Measurements from ENCODE around the gene ACOT11. TPM values are rescaled to one million over a fixed set of nuclear protein-coding genes. Genes with fewer than 3 reads are reported as not detected.

The ACOT11 gene
- total and polyA plus RNA-seq, 11 donors = 33.2 to 69.3 (median 55.9) TPM

- 82 to 86% (median 83%) methylated on average over 18 of the region's 18 CpGs for WGBS, 4 donors
- intact Hi-C loops (cut with DNase I) = loop anchor here in 1 of 10 donors (5.0 kb wide), 1 partner anchor 685 kb away; no protein-coding TSS in a partner anchor
- no peak overlapping the region for H3K27ac ChIP-seq
- no peaks in the 10 kb centered on the region for H3K9me3 ChIP-seq
- no peak for ATAC-seq
- peaks cover 0 to 9% (median 0%) of the 10 kb centered on the region in 12 donors for H3K4me1 ChIP-seq
- peaks cover 0 to 71% (median 23%) of the 10 kb centered on the region in 9 donors for H3K36me3 ChIP-seq
- DNase-seq = peak in 1 of 5 donors; percentile 59
- H3K4me3 ChIP-seq = no peak overlapping the region
- no peak for TF ChIP-seq CTCF (IDR thresholded peaks at IDR 0.05)
- TF ChIP-seq POLR2A (IDR thresholded peaks at IDR 0.05) = no peak
- no peaks in the 10 kb centered on the region for H3K27me3 ChIP-seq
Measured at GRCh38 chr1:54602554-54602953, 54.5 kb downstream of the ACOT11 start.

- ATAC-seq = peak in 1 of 4 donors; percentile 2
- intact Hi-C loops (cut with DNase I) = loop anchor here in 1 of 10 donors (5.0 kb wide), 1 partner anchor 686 kb away; no protein-coding TSS in a partner anchor
Measured at GRCh38 chr1:54603241-54603640, 55.2 kb downstream of the ACOT11 start.

GRCh38 chr1:54604051-54604450, 56.0 kb downstream of the ACOT11 start:
- DNase-seq (peak in 1 of 5 donors; percentile 48), ATAC-seq (no peak)
- peaks cover 0 to 69% (median 28%) of the 10 kb centered on the region in 9 donors for H3K36me3 ChIP-seq
- H3K27me3 ChIP-seq = no peaks in the 10 kb centered on the region
- no peaks in the 10 kb centered on the region for H3K9me3 ChIP-seq
- 68 to 86% (median 76%) methylated on average over 7 of the region's 7 CpGs for WGBS, 4 donors
- intact Hi-C loops (cut with DNase I) = loop anchor here in 1 of 10 donors (5.0 kb wide), 1 partner anchor 687 kb away; no protein-coding TSS in a partner anchor
- no peak overlapping the region for H3K27ac ChIP-seq
- H3K4me1 ChIP-seq = peaks cover 0 to 11% (median 0%) of the 10 kb centered on the region in 12 donors
- no peak overlapping the region for H3K4me3 ChIP-seq
- no peak for TF ChIP-seq POLR2A (IDR thresholded peaks at IDR 0.05)
- no peak for TF ChIP-seq CTCF (IDR thresholded peaks at IDR 0.05)

More at GRCh38 chr1:54603241-54603640, 55.2 kb downstream of the ACOT11 start:
- WGBS, 4 donors = 86 to 91% (median 88%) methylated on average over 6 of the region's 6 CpGs
- H3K36me3 ChIP-seq = peaks cover 0 to 71% (median 28%) of the 10 kb centered on the region in 9 donors
- no peaks in the 10 kb centered on the region for H3K27me3 ChIP-seq
- DNase-seq = no peak
- no peak overlapping the region for H3K4me3 ChIP-seq
- H3K27ac ChIP-seq = no peak overlapping the region
- TF ChIP-seq CTCF (IDR thresholded peaks at IDR 0.05) = no peak
- TF ChIP-seq POLR2A (IDR thresholded peaks at IDR 0.05) = no peak
- peaks cover 0 to 9% (median 0%) of the 10 kb centered on the region in 12 donors for H3K4me1 ChIP-seq
- no peaks in the 10 kb centered on the region for H3K9me3 ChIP-seq

GRCh38 chr1:54604572-54605370, 56.7 kb downstream of the ACOT11 start:
- Histone ChIP-seq H3K27me3 (no peaks in the 10 kb centered on the region), H3K4me1 (peaks cover 0 to 11% (median 0%) of the 10 kb centered on the region in 12 donors), H3K9me3 (no peaks in the 10 kb centered on the region), H3K36me3 (peaks cover 0 to 64% (median 28%) of the 10 kb centered on the region in 9 donors), H3K4me3 (no peak overlapping the region), H3K27ac (no peak overlapping the region)
- TF ChIP-seq CTCF (IDR thresholded peaks at IDR 0.05) (no peak), POLR2A (IDR thresholded peaks at IDR 0.05) (no peak)
- ATAC-seq (no peak), DNase-seq (peak in 1 of 5 donors; percentile 53)
- WGBS, 4 donors = 76 to 78% (median 78%) methylated on average over 13 of the region's 13 CpGs
- intact Hi-C loops (cut with DNase I) = loop anchor here in 1 of 10 donors (5.0 kb wide), 1 partner anchor 687 kb away; no protein-coding TSS in a partner anchor
